Brain microvascular endothelial cell (primary cell): ENCODE results near the gene GNA12.

ENCODE experiments used
- DNase-seq: peaks from one replicate; pipeline ENCODE4 v3.0.0-alpha.2; 2020
- H3K27ac ChIP-seq: fragments of 250-450 bp; sonication (Bioruptor Pico); 2 replicates; pipeline ENCODE4 v1.5.1; 2020; ENCODE audit warnings: mild to moderate bottlenecking, moderate library complexity
- H3K27me3 ChIP-seq: fragments of 250-450 bp; sonication (Bioruptor Pico); replicated peaks from 2 replicates; pipeline ENCODE4 v1.5.1; 2020; ENCODE audit warnings: mild to moderate bottlenecking
- H3K36me3 ChIP-seq: fragments of 250-450 bp; sonication (Bioruptor Pico); replicated peaks from 2 replicates; pipeline ENCODE4 v1.5.1; 2020; ENCODE audit warnings: mild to moderate bottlenecking
- H3K4me3 ChIP-seq: 2 replicates; pipeline ENCODE4 v1.5.1; 2011; ENCODE audit warnings: low read depth, mild to moderate bottlenecking, control low read depth, low read length, moderate library complexity
- CTCF ChIP-seq: IDR thresholded peaks from 2 replicates; pipeline ENCODE4 v1.5.1; 2011; ENCODE audit warnings: low read depth, mild to moderate bottlenecking, moderate library complexity, low read length, control low read depth, inconsistent platforms; ENCODE audit errors: missing control alignments
- in situ Hi-C: cut with HindIII; loops from 2 replicates; pipeline ENCODE4 v1.10.0; 2017; ENCODE audit warnings: low sequenced_read_pairs, low pct_ligation_motif_present

The GNA12 gene

GRCh38 chr7:2872296-2872874 is 28.3 kb upstream of the GNA12 start:
- no peak for DNase-seq
- Histone ChIP-seq H3K27ac (no peak overlapping the region), H3K4me3 (no peak overlapping the region), H3K27me3 (no peaks in the 10 kb centered on the region), H3K36me3 (no peaks in the 10 kb centered on the region)
- TF ChIP-seq CTCF: no peak
- in situ Hi-C loops: no loop called here

GRCh38 chr7:2870471-2870931 is 26.4 kb upstream of the GNA12 start:
- no peak for TF ChIP-seq CTCF
- in situ Hi-C loops: no loop called here
- no peak overlapping the region for H3K27ac ChIP-seq
- H3K4me3 ChIP-seq: no peak overlapping the region
- peak; percentile 68 for DNase-seq
- no peaks in the 10 kb centered on the region for H3K36me3 ChIP-seq
- H3K27me3 ChIP-seq: no peaks in the 10 kb centered on the region

- in situ Hi-C loops: no loop called here
- no peak overlapping the region for H3K27ac ChIP-seq
- DNase-seq: no peak
These were observed 25.9 kb upstream of the GNA12 start for GRCh38 chr7:2869981-2870380.

GRCh38 chr7:2866601-2867000 is 22.5 kb upstream of the GNA12 start:
- H3K27ac ChIP-seq: no peak overlapping the region
- no peak for DNase-seq
- no peaks in the 10 kb centered on the region for H3K36me3 ChIP-seq
- no peaks in the 10 kb centered on the region for H3K27me3 ChIP-seq
- TF ChIP-seq CTCF: no peak
- in situ Hi-C loops: no loop called here
- no peak overlapping the region for H3K4me3 ChIP-seq

More at GRCh38 chr7:2869981-2870380, 25.9 kb upstream of the GNA12 start:
- H3K36me3 ChIP-seq: no peaks in the 10 kb centered on the region
- no peaks in the 10 kb centered on the region for H3K27me3 ChIP-seq
- no peak overlapping the region for H3K4me3 ChIP-seq
- TF ChIP-seq CTCF: no peak

- Histone ChIP-seq H3K27me3 (no peaks in the 10 kb centered on the region), H3K27ac (no peak overlapping the region), H3K36me3 (no peaks in the 10 kb centered on the region), H3K4me3 (no peak overlapping the region)
- in situ Hi-C loops: no loop called here
- peak; percentile 60 for DNase-seq
- TF ChIP-seq CTCF: peak; percentile 91
These were observed 21.0 kb upstream of the GNA12 start for GRCh38 chr7:2864999-2865670.
